Activated T-cell treated with anti-CD3 and anti-CD28 coated beads, Interleukin-2, amount 50 U/mL, for 24 hours (primary cell): ENCODE measurements around the gene RSPH3.
"Not testable (repeated sequence)": the region's sequence is repeated elsewhere in the genome, so short reads cannot be mapped to it uniquely, and the experiment has no call there.

ENCODE experiments used
- DNase-seq: peaks from one replicate; pipeline ENCODE4 v3.0.0-alpha.2; 2020
- H3K27ac Mint-ChIP-seq: 2 replicates; pipeline ENCODE4 v1.8.0; 2020; ENCODE audit warnings: mild to moderate bottlenecking, mixed read lengths
- H3K27me3 Mint-ChIP-seq: 2 replicates; pipeline ENCODE4 v1.8.0; 2020; ENCODE audit warnings: mixed read lengths
- H3K36me3 Mint-ChIP-seq: 2 replicates; pipeline ENCODE4 v1.8.0; 2020; ENCODE audit warnings: low read depth, mixed read lengths
- H3K4me1 Mint-ChIP-seq: 2 replicates; pipeline ENCODE4 v1.8.0; 2020; ENCODE audit warnings: low read depth, mixed read lengths
- H3K4me3 Mint-ChIP-seq: 2 replicates; pipeline ENCODE4 v1.8.0; 2020; ENCODE audit warnings: mild to moderate bottlenecking, moderate library complexity, mixed read lengths
- H3K9me3 Mint-ChIP-seq: 2 replicates; pipeline ENCODE4 v1.8.0; 2020; ENCODE audit warnings: mixed read lengths

RSPH3 gene, protein sequence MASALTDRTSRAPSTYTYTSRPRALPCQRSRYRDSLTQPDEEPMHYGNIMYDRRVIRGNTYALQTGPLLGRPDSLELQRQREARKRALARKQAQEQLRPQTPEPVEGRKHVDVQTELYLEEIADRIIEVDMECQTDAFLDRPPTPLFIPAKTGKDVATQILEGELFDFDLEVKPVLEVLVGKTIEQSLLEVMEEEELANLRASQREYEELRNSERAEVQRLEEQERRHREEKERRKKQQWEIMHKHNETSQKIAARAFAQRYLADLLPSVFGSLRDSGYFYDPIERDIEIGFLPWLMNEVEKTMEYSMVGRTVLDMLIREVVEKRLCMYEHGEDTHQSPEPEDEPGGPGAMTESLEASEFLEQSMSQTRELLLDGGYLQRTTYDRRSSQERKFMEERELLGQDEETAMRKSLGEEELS

DNA sequence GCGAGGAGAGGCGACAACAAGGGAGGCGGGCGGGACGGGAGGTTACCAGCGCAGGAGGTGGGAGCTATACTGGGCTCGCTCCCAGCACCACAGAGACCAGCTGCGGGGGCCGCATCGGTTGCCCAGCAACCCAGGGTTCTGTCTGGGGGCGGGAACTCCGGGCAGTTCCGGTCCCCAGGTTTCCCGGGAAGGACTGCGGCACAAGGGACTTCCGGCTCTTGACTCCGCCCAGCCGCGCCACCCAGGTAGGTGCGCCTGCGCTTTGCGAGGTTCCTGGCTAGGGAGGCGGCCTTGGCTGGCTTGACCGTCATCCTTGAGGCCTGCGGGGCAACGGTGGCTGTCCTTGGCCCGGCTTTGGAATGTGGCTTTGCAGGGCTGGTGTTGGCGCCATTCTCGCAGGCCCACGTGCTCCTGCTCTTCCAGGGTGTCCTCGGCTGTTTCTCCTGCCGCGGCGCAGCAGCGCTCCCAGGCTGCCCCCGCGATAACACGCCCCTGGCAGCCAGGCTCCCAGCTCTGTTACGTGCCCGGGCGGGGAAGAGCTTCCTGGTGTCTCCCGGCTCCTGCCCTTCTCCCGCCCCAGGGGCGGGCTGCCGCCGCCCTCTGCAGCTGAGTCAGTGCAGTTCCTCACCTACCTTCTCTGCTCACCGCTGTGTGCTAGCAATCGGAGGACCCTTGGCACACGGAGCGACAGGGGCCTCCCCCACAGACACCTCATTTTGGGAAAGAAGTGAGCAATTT is at the start of gene RSPH3:
TSS of gene RSPH3 (minus strand) at position 537 of the 738 bp plus-strand sequence. CDS start 652 bp downstream, outside the sequence.
- Mint-ChIP-seq H3K27me3 (no peaks in the 10 kb centered on the region), H3K4me3 (peak within 1 kb of the TSS; percentile 90), H3K27ac (peak within 1 kb of the TSS; percentile 90), H3K36me3 (peaks cover 8% of the 10 kb centered on the region), H3K4me1 (peaks cover 48% of the 10 kb centered on the region), H3K9me3 (no peaks in the 10 kb centered on the region)
- peak; percentile 95 for DNase-seq

DNA sequence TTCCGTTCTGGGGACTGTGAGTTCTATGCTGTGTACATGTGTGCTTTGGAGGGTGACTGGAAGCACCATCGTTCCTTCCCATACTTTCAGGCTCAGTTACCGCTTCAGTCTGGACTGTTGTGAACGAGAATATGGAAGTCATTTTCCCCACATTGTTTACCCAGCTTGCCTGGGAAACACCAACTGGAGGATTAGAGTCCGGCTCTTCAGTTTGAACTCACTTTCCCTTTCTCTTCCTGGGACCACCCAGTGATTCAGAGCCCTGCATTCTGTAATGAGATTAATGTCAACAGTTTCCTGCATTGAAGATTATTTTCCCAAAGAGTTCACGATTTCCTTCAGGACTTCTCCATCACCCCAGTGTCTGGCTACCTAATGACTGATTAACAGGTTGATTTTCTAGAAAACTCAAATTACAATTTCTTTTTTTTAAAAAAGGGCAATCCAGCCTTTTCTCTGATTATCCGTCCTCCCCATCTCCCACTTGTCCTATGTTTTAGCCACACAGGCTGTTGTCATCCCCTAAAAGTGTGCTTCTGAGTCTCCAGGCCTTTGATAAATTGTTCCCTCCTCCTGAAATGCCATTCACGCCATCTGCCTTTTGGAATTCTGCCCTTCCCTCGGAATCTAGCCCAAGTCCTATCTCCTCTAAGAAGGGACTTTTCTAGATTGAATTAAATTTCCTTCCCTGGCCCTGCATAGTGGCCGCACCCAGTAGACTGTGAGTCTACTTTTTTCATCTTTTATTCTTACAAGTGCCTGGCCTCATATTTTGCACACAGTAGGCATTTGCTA is 48.1 kb upstream of the RSPH3 start:
- Mint-ChIP-seq H3K27ac (peak overlapping the region; percentile 87), H3K27me3 (no peaks in the 10 kb centered on the region), H3K9me3 (no peaks in the 10 kb centered on the region), H3K4me1 (peaks cover 59% of the 10 kb centered on the region), H3K36me3 (peaks cover 18% of the 10 kb centered on the region), H3K4me3 (peak overlapping the region; percentile 54)
- DNase-seq = no peak

DNA sequence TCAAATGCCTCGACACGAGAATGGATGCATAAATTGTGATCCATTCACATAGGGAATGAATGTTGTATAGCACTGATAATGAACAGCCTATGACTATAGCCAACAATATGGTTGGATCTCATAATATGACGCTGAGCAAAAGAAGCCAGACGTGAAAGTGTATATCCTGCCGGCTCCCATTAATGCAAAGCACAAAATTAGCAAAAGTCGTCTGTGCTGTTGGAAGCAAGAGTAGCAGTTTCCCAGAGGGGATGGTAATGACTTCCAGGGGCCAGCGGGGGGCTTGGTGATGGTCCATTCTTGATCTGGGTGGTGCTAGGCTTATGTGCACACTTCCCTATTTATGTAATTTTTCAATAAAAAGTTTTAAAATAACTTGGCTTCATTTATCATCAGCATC is 45.8 kb upstream of the RSPH3 start:
- Mint-ChIP-seq H3K4me1 (peaks cover 65% of the 10 kb centered on the region), H3K9me3 (no peaks in the 10 kb centered on the region), H3K4me3 (peak overlapping the region; percentile 94), H3K36me3 (peaks cover 41% of the 10 kb centered on the region), H3K27me3 (no peaks in the 10 kb centered on the region), H3K27ac (peak overlapping the region; percentile 98)
- DNase-seq = no peak

DNA sequence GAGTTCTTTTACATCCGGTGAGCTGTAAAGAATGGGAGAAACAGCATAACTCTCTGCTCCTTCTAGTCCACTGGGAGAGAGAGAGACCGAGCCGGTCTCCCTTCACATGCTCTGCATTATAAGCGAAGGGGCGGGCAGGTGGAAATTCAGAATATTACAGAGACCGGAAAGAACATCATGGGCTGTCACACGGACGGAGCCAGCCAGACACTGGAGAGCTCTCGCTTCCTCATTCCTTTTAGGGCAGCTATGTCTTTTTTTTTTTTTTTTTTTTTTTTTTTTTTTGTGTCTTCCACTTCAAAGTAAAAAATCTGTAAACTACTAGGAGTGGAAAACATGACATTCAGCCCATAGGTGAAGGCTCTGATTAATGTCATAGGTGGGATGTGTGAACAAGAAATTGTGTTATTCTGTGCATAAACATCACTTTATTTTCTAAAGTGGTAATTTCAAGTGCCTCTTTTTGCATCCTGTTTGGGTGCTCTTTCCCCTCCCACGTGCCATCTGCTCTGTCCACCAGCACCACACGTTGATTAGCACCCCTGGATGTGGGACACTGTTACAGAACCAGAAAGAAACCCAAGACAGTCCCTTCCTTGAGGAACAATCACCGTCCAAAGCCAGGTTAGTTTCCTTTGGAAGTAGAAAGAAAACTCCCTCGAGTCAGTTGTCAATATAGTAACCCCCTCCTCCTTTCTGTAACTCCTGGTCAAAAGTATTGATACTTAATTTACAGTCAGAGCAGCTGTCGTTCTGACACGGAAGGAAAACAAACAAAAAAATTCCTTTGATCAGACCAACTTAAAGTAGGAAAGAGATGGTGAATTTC is 45.1 kb upstream of the RSPH3 start, which contains the start of gene TAGAP:
TSS of gene TAGAP (minus strand) at position 93 of the 829 bp plus-strand sequence. CDS start 845 bp downstream, outside the sequence.
- H3K27ac Mint-ChIP-seq = peak within 1 kb of the TSS; percentile 98
- H3K4me1 Mint-ChIP-seq = peaks cover 72% of the 10 kb centered on the region
- H3K9me3 Mint-ChIP-seq = no peaks in the 10 kb centered on the region
- H3K36me3 Mint-ChIP-seq = peaks cover 48% of the 10 kb centered on the region
- H3K27me3 Mint-ChIP-seq = no peaks in the 10 kb centered on the region
- peak within 1 kb of the TSS; percentile 94 for H3K4me3 Mint-ChIP-seq
- DNase-seq = peak; percentile 82

DNA sequence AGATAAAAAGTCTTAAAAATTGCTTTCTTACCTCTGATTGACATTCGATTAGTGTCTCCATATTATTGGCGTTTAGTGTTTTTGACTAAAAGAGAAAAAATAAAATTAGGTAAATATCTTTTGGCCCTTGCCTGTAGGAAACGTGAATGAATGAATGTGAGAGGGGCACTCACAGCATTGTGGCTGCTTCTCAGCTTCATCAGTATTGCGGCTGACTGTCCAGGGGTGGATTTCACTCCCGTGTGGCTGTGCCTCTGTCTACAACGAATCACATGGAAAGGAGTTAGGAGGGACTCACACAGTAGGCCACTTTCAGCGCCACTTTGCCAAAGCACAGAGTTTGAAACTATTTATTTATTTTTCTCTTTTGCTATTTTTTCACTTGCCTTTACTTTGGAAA is 43.9 kb upstream of the RSPH3 start:
- DNase-seq = no peak
- no peaks in the 10 kb centered on the region for H3K27me3 Mint-ChIP-seq
- peak overlapping the region; percentile 98 for H3K27ac Mint-ChIP-seq
- no peaks in the 10 kb centered on the region for H3K9me3 Mint-ChIP-seq
- H3K4me1 Mint-ChIP-seq = peaks cover 77% of the 10 kb centered on the region
- H3K36me3 Mint-ChIP-seq = peaks cover 60% of the 10 kb centered on the region
- peak overlapping the region; percentile 94 for H3K4me3 Mint-ChIP-seq

DNA sequence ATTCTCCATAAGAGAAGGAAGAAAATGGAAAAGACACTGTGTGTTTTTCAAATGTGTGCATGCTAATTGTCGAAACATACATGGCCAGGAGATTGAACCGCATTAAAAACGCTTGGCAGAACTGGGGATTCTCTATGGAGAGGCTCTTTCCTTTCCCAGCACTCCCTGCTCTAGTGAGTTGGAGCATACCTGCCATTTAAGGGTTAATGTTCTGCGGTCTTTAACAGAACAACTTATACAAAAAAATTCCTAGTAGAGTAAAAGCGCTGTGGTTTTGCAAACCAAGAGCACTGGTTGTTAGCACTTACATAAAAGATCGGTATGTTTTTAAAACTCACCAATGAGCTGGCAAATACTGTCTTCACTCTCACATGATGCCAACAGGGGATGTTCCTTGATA is 43.2 kb upstream of the RSPH3 start:
- DNase-seq = no peak
- Mint-ChIP-seq H3K4me3 (peak overlapping the region; percentile 94), H3K27ac (peak overlapping the region; percentile 98), H3K4me1 (peaks cover 76% of the 10 kb centered on the region), H3K36me3 (peaks cover 66% of the 10 kb centered on the region), H3K27me3 (no peaks in the 10 kb centered on the region), H3K9me3 (no peaks in the 10 kb centered on the region)

DNA sequence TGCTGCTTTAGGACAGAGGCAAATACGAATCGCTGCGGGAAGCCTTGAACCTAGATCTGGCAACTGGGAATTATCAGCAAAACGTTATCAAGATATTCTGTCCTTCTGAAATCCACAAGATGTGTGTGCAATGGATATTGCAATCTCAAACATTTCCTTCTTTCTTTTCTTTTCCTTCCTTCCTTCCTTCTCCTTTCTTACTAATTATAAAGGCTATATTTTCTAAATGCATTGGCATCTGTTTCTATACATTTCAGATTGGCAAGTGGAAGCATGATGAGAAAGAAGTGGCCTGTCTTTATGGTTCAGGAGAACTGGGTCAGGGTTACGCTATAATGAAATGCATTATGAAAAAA is 42.8 kb upstream of the RSPH3 start:
- Mint-ChIP-seq H3K4me3 (peak overlapping the region; percentile 94), H3K4me1 (peaks cover 76% of the 10 kb centered on the region), H3K27me3 (no peaks in the 10 kb centered on the region), H3K36me3 (peaks cover 71% of the 10 kb centered on the region), H3K9me3 (no peaks in the 10 kb centered on the region), H3K27ac (peak overlapping the region; percentile 98)
- no peak for DNase-seq

DNA sequence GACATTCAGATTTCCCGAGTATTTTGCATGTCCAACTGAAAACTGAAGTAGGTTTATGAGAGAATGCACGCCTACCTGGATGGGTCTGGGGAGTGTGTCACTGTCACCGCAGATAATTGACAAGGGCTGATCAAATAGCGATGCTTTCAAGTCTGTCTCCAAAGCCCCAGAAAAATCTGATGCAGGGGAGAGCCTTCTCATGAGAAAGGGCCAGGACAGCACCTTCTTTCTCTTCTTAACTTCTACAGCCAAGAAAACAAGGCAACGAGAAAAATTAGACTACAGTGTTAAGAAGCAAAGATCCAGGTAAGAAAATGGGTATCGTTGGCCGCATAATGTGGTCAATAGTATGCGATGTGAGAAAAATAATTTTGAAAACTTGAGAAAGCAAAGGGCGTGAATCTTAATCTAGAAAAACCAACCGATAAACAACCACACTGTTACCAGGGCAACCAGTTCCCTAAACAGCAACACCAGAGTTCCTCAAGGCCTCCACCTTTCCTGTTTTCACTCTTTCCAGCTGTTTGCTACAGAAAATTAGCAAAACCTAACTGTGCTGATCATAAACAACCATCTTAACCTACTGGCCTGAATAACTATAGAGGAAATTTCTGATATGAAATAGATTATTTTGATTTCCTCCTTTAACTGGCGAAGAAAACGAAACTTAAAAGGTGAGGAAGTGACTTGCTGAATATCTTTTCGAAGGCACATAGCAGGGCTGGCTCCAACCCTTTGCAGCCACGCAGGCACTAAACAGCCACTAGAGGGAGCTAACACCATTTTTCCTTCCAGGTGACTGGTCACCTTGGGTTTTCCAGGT is 42.2 kb upstream of the RSPH3 start:
- Mint-ChIP-seq H3K36me3 (peaks cover 77% of the 10 kb centered on the region), H3K4me3 (peak overlapping the region; percentile 94)

DNA sequence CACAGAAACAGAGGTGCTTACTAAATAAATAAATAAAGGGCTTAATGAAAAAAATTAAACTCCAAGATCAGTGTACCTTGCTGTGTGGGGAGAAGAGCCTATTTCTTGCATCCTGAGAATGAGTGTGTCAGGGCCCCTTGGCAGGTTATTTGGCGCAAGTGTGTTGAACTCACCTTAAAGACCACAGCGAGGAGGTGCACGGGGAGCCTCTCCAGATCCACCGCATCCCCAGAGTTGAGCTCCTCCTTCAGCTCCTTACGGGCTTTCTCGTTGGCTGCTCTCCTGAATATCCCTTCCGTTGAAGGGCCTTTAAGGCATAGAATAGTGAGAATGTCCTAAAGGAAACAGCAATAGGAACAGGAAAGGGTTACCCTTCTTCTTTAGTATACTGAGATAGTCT is 41.2 kb upstream of the RSPH3 start:
- Mint-ChIP-seq H3K27ac (peak overlapping the region; percentile 98), H3K4me1 (peaks cover 76% of the 10 kb centered on the region), H3K27me3 (no peaks in the 10 kb centered on the region), H3K4me3 (peak overlapping the region; percentile 94), H3K9me3 (no peaks in the 10 kb centered on the region), H3K36me3 (peaks cover 86% of the 10 kb centered on the region)
- no peak for DNase-seq

More for the DNA sequence above, 42.2 kb upstream of the RSPH3 start:
- no peaks in the 10 kb centered on the region for H3K9me3 Mint-ChIP-seq
- DNase-seq = peak; percentile 77
- peak overlapping the region; percentile 98 for H3K27ac Mint-ChIP-seq
- no peaks in the 10 kb centered on the region for H3K27me3 Mint-ChIP-seq
- peaks cover 76% of the 10 kb centered on the region for H3K4me1 Mint-ChIP-seq

DNA sequence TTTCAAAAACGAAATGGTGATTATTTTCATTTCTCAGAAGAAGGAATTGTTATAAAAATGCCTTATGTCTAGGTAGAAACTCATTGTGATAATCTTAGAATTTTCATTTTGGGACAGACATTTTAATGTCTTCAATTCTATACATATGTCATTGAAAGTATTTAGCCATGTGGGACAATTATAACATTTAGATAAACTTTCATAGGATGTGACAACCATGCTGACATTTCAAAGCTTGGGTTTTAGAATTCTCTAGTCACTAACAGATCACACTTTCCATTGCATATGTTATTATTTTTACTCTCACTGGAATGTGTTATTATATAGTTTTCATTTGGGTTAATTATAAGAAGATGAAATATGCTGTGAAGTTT is 39.9 kb upstream of the RSPH3 start:
- Mint-ChIP-seq H3K9me3 (no peaks in the 10 kb centered on the region), H3K27ac (peak overlapping the region; percentile 98), H3K4me1 (peaks cover 78% of the 10 kb centered on the region), H3K4me3 (peak overlapping the region; percentile 94), H3K36me3 (peaks cover 99% of the 10 kb centered on the region), H3K27me3 (no peaks in the 10 kb centered on the region)
- DNase-seq = no peak

DNA sequence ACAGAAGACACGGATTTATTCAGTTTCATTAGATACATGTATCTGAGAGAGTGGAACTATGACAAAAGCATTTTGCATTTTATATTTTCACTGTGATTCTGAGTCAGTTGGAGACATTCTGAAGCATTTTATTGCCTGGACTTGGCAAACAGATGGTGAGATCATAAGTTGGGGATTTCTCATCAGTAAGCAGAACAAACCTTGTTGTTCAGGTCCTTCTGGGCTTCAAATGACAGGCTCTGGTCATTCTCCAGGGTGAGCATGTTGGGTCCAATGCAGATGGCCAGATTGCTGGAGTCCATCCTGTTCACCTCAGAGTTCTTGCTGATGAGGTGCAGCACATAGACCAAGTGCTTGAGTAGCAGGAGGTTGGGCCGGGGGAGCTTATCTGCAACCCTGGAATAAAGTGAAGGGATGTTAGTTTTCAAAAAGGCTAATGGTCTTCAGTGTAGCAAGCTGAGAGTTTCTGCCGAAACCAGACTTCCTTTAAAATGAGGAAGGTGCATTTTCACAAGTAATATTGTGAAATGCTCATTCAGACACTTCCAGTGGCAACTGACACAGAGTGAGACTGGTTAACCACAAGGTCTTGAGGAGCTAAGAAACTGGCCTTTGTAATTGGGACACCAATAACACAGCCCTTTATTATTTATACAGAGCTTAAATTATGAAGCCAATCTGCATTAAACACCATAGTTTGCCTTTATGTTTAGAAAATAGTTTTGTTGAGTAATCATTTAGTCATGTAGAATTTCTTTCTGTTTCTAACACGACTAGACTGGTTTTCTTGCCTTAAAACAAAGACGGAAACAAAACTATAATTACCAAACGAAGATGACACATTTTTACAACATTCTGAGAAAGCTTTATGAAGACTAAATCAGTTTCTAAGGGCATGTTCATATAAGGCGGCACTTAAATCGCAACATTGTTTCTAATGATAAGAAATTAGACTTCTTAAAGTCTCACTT is 39.2 kb upstream of the RSPH3 start:
- Mint-ChIP-seq H3K27ac (peak overlapping the region; percentile 98), H3K4me1 (peaks cover 81% of the 10 kb centered on the region), H3K9me3 (no peaks in the 10 kb centered on the region), H3K36me3 (peaks cover 99% of the 10 kb centered on the region), H3K4me3 (peak overlapping the region; percentile 94), H3K27me3 (no peaks in the 10 kb centered on the region)
- no peak for DNase-seq

DNA sequence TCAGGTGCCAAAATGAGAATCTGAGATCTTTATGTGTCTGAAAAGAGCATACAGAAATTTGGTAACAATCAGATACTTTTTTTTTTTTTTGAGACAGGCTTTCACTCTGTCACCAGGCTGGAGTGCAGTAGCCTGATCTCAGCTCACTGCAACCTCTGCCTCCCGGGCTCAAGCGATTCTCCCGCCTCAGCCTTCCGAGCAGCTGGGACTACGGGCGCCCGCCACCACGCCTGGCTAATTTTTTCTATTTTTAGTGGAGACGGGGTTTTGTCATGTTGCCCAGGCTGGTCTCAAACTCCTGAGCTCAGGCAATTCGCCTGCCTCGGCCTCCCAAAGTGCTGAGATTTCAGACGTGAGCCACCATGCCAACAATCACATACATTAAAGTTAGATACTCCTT is 38.3 kb upstream of the RSPH3 start:
- H3K4me1 Mint-ChIP-seq = peaks cover 86% of the 10 kb centered on the region
- peak overlapping the region; percentile 94 for H3K4me3 Mint-ChIP-seq
- not testable (repeated sequence) for H3K27me3 Mint-ChIP-seq, H3K9me3 Mint-ChIP-seq, DNase-seq
- peak overlapping the region; percentile 83 for H3K27ac Mint-ChIP-seq
- H3K36me3 Mint-ChIP-seq = peaks cover 91% of the 10 kb centered on the region
